Muscle layer of duodenum (tissue), 2 donors: ENCODE measurements around the gene FAM161A.
A peak's percentile ranks its signal among the peaks of the same experiment; 100 is the strongest.
"Not testable (repeated sequence)": the region's sequence is repeated elsewhere in the genome, so short reads cannot be mapped to it uniquely, and the experiment has no call there.

Experiments used
- H3K27ac ChIP-seq: one replicate; pipeline ENCODE4 v1.7.0; 2013; ENCODE audit warnings: mild to moderate bottlenecking, low read length
- H3K27me3 ChIP-seq: one replicate; pipeline ENCODE4 v1.7.0; 2013; ENCODE audit warnings: low read depth, mild to moderate bottlenecking, control low read depth, low read length
- H3K36me3 ChIP-seq, 2 donors: one replicate each; pipeline ENCODE4 v1.7.0; 2013; ENCODE audit warnings: low read length in 2 of 2, control low read depth in 1 of 2, mild to moderate bottlenecking in 1 of 2; ENCODE audit not compliant: insufficient read depth in 2 of 2, control insufficient read depth in 1 of 2
- H3K4me1 ChIP-seq, 2 donors: one replicate each; pipeline ENCODE4 v1.7.0; 2013; ENCODE audit warnings: low read length in 2 of 2, mild to moderate bottlenecking in 2 of 2, control low read depth in 1 of 2, moderate library complexity in 1 of 2; ENCODE audit not compliant: insufficient read depth in 2 of 2, control insufficient read depth in 1 of 2
- H3K4me3 ChIP-seq, 2 donors: one replicate each; pipeline ENCODE4 v1.7.0; 2013; ENCODE audit warnings: low read length in 2 of 2, low read depth in 1 of 2, mild to moderate bottlenecking in 1 of 2
- H3K9me3 ChIP-seq, 2 donors: one replicate each; pipeline ENCODE4 v1.7.0; 2013; ENCODE audit warnings: low read length in 2 of 2, control low read depth in 1 of 2, mild to moderate bottlenecking in 1 of 2; ENCODE audit not compliant: control insufficient read depth in 1 of 2
- donor health status: healthy.

FAM161A gene

DNA sequence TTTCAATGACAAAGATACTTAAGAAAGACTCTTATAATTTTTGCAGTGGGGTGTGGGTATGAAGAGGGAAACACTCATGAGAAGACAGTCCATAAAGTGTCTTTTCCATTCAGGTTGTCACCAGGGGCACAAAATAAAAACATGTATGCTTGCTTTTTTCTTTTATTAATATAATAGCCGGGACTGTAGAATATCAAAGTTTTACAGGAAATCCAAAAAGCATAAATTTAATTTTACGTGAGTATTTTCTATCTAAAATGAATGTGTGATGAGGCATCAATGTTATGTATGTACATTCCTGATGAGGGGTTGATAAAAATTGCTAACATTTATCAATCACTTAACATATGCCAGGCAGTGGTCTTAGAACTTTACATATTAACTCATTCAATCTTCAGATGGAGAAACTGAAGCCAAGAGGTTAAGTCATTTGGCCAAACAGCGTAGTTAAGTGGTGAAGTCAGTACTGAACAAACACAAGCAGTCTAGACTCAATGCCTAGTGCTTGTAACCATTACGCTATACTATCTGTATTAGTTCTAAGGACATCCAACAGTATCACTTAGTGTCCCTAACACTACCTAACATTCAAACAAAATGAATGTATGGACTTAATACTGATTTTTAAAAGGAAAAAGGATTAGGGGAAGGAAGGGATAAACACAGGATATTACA is 23.8 kb upstream of the FAM161A start:
- Histone ChIP-seq H3K36me3 (peaks cover 57 to 91% of the 10 kb centered on the region in 2 donors), H3K27ac (no peak overlapping the region), H3K27me3 (no peaks in the 10 kb centered on the region), H3K4me1 (no peaks in the 10 kb centered on the region), H3K9me3 (no peaks in the 10 kb centered on the region), H3K4me3 (no peak overlapping the region)

DNA sequence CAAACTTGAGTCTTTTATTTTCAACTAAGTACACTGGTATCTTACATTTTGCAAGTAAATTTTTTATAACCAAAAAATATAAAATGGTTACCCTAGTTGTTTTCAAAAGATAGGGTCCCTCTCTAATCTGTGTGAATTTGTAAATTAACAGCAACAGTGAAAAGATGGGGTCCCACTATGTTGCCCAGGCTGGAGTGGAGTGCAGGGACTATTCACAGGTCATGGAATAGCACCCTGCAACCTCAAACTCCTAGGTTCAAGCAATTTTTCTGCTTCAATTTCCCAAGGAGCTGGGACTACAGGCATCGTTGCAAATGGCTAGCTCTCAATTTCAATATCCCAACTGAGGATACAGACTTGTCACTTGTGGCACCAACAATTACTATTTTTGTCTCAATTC is 22.5 kb upstream of the FAM161A start:
- H3K36me3 ChIP-seq: peaks cover 53 to 89% of the 10 kb centered on the region in 2 donors
- H3K9me3 ChIP-seq: no peaks in the 10 kb centered on the region
- H3K27ac ChIP-seq: no peak overlapping the region
- H3K4me3 ChIP-seq: no peak overlapping the region
- H3K27me3 ChIP-seq: no peaks in the 10 kb centered on the region
- no peaks in the 10 kb centered on the region for H3K4me1 ChIP-seq

DNA sequence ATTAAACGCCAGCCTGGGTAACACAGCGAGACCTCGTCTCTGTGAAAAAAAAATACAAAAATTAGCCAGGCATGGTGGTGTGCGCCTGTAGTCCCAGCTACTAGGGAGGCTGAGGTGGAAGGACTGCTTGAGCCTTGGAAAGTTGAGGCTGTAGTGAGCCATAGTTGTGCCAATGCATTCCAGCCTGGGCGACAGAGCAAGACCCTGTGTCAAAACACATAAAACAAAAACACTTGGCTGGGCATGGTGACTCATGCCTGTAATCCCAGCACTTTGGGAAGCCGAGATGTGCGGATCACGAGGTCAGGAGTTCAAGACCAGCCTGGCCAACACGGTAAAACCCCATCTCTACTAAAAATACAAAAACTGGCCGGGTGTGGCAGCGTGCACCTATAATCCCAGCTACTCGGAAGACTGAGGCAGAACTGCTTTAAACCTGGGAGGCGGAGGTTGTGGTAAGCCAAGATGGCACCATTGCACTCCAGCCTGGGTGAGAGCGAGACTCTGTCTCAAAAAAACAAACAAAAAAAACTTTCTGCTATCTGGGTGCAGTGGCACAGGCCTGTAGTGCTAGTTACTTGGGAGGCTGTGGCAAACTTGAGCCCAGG is 12.7 kb upstream of the FAM161A start:
- not testable (repeated sequence) for H3K27me3 ChIP-seq, H3K4me1 ChIP-seq, H3K9me3 ChIP-seq, H3K27ac ChIP-seq, H3K4me3 ChIP-seq
- H3K36me3 ChIP-seq: peaks cover 31 to 47% of the 10 kb centered on the region in 2 donors

DNA sequence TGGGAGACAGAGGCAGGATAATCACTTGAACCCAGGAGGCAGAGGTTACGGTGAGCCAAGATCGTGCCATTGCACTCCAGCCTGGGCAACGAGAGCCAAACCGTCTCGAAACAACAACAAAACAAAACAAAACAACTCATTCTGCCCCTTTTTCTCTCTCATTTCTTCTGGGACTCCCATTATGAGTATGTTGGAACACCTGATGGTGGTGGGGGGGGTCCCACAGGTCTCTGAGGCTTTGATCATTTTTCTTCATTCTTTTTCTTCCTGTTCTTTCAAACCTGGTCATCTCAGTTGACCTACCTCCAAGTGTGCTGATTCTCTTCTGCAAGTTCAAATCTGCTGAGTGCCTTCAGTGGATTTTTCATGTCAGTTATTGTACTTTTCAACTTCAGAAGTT is 8.2 kb upstream of the FAM161A start:
- Histone ChIP-seq H3K9me3 (no peaks in the 10 kb centered on the region), H3K4me3 (no peak overlapping the region), H3K4me1 (no peaks in the 10 kb centered on the region), H3K27ac (no peak overlapping the region), H3K36me3 (peaks cover 6 to 13% of the 10 kb centered on the region in 2 donors), H3K27me3 (no peaks in the 10 kb centered on the region)

DNA sequence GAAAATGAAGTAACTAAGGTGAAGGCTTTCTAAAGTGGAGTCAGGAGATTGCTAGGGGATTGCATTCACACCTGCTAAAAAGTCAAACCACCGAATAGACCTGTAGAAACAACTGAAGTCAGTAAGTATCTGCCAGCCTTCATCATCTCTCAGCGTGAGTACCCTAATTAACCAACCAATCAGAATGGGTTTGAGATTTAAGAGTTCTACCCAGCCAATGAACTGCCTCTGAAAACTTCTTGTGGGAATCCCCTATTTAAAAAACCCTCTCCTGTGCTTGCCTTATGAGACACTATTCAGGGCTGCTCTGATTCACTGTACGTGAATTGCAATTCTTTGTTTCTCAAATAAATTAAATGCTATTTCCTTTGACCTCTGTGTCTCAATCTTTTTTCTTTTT is 3.4 kb upstream of the FAM161A start:
- Histone ChIP-seq H3K27ac (no peak overlapping the region), H3K9me3 (no peaks in the 10 kb centered on the region), H3K27me3 (no peaks in the 10 kb centered on the region), H3K4me1 (peaks cover 5% of the 10 kb centered on the region in 2 donors), H3K4me3 (no peak overlapping the region), H3K36me3 (no peaks in the 10 kb centered on the region)

DNA sequence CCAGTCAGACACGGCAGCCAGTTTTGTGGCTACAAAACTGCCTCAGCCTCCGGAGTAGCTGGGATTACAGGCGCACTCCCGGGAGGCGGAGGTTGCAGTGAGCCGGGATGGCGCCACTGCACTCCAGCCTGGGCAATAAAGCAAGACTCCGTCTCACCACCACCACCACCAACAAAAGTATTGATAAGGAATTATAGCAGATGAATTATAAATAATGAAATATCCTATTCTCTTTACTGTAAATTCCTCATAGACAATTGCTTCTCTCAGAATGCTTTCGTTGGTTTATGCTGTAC is 1.4 kb upstream of the FAM161A start:
- H3K4me1 ChIP-seq: peaks cover 5% of the 10 kb centered on the region in 2 donors
- no peak overlapping the region for H3K27ac ChIP-seq
- H3K9me3 ChIP-seq: no peaks in the 10 kb centered on the region
- H3K4me3 ChIP-seq: peak overlapping the region; percentile 98 to 100
- H3K36me3 ChIP-seq: no peaks in the 10 kb centered on the region
- H3K27me3 ChIP-seq: no peaks in the 10 kb centered on the region

DNA sequence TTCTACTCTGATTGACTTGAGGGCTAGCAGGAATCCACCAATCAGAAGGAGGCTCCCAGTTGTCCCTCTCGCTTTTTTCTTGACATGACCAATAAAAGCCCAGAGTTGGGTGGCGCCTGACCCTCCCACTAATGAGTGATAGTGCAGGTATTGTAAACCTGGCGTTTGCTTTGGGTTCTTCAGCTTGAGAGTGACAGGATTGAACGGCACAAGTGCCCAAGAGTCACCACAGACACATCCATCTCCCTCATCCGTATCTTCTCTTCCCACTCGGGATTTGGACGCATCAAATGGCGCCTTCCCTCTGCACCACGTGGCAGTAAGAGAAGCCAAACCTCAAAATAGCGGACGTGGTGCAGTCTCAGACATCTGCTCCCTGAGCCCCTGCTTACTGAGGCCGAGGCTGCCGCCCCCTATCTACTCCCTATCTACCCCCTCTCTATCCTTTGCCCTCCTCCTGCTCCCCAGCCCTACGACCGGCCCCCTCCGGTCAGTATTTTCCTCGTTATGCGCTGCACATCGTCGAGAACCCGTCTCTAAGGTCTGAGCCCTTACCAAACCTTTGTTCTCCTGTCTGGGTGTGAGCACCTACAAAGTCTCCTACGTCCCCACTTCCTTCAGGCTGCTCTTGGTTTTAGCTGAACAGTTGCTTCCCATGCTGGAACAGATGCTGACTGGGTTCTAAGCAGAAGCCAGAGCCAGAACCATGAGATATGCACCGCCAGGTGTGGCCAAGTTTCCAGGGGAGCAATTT is 881 bp upstream of the FAM161A start:
- no peaks in the 10 kb centered on the region for H3K36me3 ChIP-seq
- H3K9me3 ChIP-seq: no peaks in the 10 kb centered on the region
- peak overlapping the region; percentile 60 for H3K27ac ChIP-seq
- H3K4me3 ChIP-seq: peak overlapping the region; percentile 98 to 100
- peaks cover 5% of the 10 kb centered on the region in 2 donors for H3K4me1 ChIP-seq
- no peaks in the 10 kb centered on the region for H3K27me3 ChIP-seq

DNA sequence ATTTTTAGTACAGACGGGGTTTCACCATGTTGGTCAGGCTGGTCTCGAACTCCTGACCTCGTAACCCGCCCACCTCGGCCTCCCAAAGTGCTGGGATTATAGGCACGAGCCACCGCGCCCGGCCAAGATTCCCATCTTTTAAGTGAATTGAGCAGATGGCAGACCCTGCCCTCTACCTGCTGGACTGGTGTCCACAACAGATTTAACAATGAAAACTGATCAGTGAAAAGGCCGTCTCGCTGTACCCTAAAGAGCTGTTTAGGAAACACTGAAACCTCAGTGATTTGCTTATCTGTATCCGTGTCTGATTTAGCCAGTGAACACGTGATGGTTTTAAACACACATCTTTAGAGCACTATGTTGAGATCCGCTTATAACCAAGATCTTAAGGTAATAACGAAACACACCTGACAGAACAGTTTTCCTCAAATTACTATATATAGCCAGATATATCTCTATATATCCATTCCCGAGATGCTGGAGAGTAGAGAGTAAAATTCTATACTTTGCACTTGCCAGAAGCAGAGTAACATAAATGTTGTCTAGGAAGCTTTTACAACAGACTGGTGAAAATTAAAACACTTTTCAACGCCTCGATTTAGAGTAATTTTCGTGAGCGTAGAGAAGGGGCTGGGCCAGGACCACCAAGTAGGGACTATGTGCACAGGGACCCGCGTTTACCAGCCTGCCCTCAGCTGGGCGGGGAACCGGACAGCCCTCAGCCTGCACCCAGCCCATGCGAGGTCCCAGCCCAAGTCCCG is 594 bp downstream of the FAM161A start:
- Histone ChIP-seq H3K27ac (no peak overlapping the region), H3K9me3 (no peaks in the 10 kb centered on the region)

DNA sequence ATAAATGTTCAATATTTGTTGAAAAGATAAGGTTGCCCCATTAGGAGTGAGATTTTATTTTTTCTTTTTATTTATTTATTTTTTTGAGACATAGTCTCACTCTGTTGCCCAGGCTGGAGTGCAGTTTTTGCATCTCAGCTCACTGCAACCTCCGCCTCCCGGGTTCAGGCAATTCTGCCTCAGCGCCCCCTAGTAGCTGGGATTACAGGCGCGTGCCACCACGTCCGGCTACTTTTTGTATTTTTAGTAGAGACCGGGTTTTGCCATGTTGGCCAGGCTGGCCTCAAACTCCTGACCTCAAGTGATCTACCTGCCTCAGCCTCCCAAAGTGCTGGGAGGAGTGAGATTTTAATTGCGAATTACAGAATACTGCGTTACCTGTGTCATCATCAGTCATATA is 2.6 kb downstream of the FAM161A start:
- H3K4me1 ChIP-seq, H3K27me3 ChIP-seq, H3K9me3 ChIP-seq, H3K4me3 ChIP-seq, H3K36me3 ChIP-seq, H3K27ac ChIP-seq: not testable (repeated sequence)

More for the DNA sequence above, 594 bp downstream of the FAM161A start:
- Histone ChIP-seq H3K27me3 (no peaks in the 10 kb centered on the region), H3K36me3 (no peaks in the 10 kb centered on the region), H3K4me1 (peaks cover 5% of the 10 kb centered on the region in 2 donors), H3K4me3 (peak overlapping the region; percentile 98 to 100)

DNA sequence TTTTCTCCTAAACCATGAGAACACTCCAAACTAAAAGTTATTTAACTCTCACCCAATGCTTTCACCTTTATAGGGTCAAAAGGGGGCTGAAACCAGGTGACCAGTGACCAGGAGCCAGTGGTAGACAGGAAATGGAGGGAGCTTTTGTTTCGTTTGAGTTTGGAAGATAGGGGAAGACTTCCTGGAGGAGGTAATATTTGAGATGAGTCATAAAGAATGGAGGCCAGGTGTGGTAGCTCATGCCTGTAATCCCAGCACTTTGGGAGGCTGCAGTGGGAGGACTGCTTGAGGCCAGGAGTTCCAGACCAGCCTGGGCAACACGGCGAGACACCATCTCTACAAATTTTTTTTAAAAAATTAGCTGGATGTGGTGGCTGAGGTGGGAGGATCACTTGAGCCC is 8.5 kb downstream of the FAM161A start:
- no peak overlapping the region for H3K4me3 ChIP-seq
- no peaks in the 10 kb centered on the region for H3K27me3 ChIP-seq
- peaks cover 0 to 14% of the 10 kb centered on the region in 2 donors for H3K36me3 ChIP-seq
- no peak overlapping the region for H3K27ac ChIP-seq
- no peaks in the 10 kb centered on the region for H3K4me1 ChIP-seq
- no peaks in the 10 kb centered on the region for H3K9me3 ChIP-seq

DNA sequence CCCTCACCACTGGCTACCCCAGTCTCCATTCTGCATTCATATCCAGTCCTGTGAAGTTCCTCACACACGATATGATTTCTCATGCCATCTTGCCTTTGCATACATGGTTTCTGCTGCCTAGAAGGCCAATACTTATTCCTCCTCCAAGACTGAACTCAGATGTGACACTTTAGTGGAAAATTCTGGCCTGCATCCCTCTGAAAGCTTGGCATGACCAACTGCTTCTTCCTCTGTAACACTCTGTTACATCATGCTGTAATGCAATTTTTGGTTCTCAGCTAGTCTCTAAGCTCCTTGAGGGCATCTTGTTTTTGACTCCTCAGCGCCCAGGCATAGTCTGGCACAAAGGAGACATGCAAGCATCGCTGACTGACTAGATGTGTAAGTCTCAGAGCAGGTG is 12.6 kb downstream of the FAM161A start:
- Histone ChIP-seq H3K4me3 (no peak overlapping the region), H3K27me3 (no peaks in the 10 kb centered on the region), H3K9me3 (no peaks in the 10 kb centered on the region), H3K4me1 (no peaks in the 10 kb centered on the region), H3K36me3 (peaks cover 0 to 10% of the 10 kb centered on the region in 2 donors), H3K27ac (no peak overlapping the region)
